Measurements from ENCODE around the gene LRRC59. TPM values are rescaled to one million over a fixed set of nuclear protein-coding genes. Genes with fewer than 3 reads are reported as not detected.

LRRC59 gene
- total and polyA plus RNA-seq, 2 experiments from 2014 or later, result 105 to 121 TPM

- no peaks in the 10 kb centered on the region for H3K9me2 ChIP-seq (replicated peaks; ENCODE audit: insufficient read depth)
- WGBS (ENCODE audit: low lambda C conversion rate, missing lambda C conversion rate), result 99% methylated on average over 3 of the region's 3 CpGs
- H3K36me3 ChIP-seq (replicated peaks; ENCODE audit: insufficient read depth, low read depth), result peaks cover 5% of the 10 kb centered on the region
- H3K4me2 ChIP-seq, result no peak overlapping the region
- no peak overlapping the region for H3K4me3 ChIP-seq
- no peaks in the 10 kb centered on the region for H3K27me3 ChIP-seq
- peaks cover 4% of the 10 kb centered on the region for H3K79me2 ChIP-seq
- H2AFZ ChIP-seq, result no peak overlapping the region
- DNase-seq (ENCODE audit: low spot score), result no peak
- H3K9me3 ChIP-seq (ENCODE audit: low read depth), result no peaks in the 10 kb centered on the region
- no peaks in the 10 kb centered on the region for H3K4me1 ChIP-seq (ENCODE audit: insufficient read depth)
- TF ChIP-seq EZH2 (IDR thresholded peaks at IDR 0.05; ENCODE audit: borderline replicate concordance) (no peak), CTCF (IDR thresholded peaks at IDR 0.05; ENCODE audit: poor library complexity) (no peak), EZH2phosphoT487 (IDR thresholded peaks at IDR 0.05; ENCODE audit: low read depth, severe bottlenecking, unreplicated experiment) (no peak)
- H3K27ac ChIP-seq, result no peak overlapping the region
- peaks cover 3% of the 10 kb centered on the region for H4K20me1 ChIP-seq (ENCODE audit: insufficient read depth, poor library complexity, severe bottlenecking)
Observed at GRCh38 chr17:50386510-50386909, 10.8 kb downstream of the LRRC59 start.

DNA sequence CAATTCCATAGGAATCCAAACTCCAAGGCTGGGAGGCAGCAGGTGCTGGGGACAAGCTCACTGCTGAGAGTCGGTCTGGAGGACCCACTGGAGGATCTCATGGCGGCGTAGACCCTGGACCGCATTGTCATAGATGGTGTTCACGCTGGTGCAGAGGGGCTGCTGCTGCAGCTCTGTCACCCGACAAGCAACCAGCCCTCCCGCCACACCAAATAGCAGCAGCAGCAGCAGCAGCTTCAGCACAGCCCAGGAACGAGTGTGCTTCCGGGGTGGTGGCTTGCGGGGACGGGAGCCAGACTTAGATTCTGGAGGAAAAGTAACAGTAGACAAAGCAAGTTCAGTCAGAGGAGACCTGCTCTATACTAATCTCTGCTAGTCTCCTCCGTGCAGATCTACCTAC, 14.4 kb downstream of the LRRC59 start:
- 93% methylated on average over 12 of the region's 12 CpGs for WGBS (ENCODE audit: low lambda C conversion rate, missing lambda C conversion rate)
- no peaks in the 10 kb centered on the region for H3K79me2 ChIP-seq
- no peaks in the 10 kb centered on the region for H3K9me3 ChIP-seq (ENCODE audit: low read depth)
- H3K4me3 ChIP-seq, result no peak overlapping the region
- no peaks in the 10 kb centered on the region for H3K9me2 ChIP-seq (replicated peaks; ENCODE audit: insufficient read depth)
- H4K20me1 ChIP-seq (ENCODE audit: insufficient read depth, poor library complexity, severe bottlenecking), result no peaks in the 10 kb centered on the region
- no peaks in the 10 kb centered on the region for H3K27me3 ChIP-seq
- TF ChIP-seq CTCF (IDR thresholded peaks at IDR 0.05; ENCODE audit: poor library complexity) (no peak), EZH2phosphoT487 (IDR thresholded peaks at IDR 0.05; ENCODE audit: low read depth, severe bottlenecking, unreplicated experiment) (no peak), EZH2 (IDR thresholded peaks at IDR 0.05; ENCODE audit: borderline replicate concordance) (no peak)
- H3K4me1 ChIP-seq (ENCODE audit: insufficient read depth), result no peaks in the 10 kb centered on the region
- H3K4me2 ChIP-seq, result no peak overlapping the region
- H3K27ac ChIP-seq, result no peak overlapping the region
- H3K36me3 ChIP-seq (replicated peaks; ENCODE audit: insufficient read depth, low read depth), result peaks cover 5% of the 10 kb centered on the region
- H2AFZ ChIP-seq, result no peak overlapping the region
- DNase-seq (ENCODE audit: low spot score), result no peak

GRCh38 chr17:50381920-50382319, 15.4 kb downstream of the LRRC59 start:
- no peaks in the 10 kb centered on the region for H3K79me2 ChIP-seq
- H3K27ac ChIP-seq, result no peak overlapping the region
- H3K4me2 ChIP-seq, result no peak overlapping the region
- TF ChIP-seq EZH2 (IDR thresholded peaks at IDR 0.05; ENCODE audit: borderline replicate concordance), result no peak
- TF ChIP-seq EZH2phosphoT487 (IDR thresholded peaks at IDR 0.05; ENCODE audit: low read depth, severe bottlenecking, unreplicated experiment), result no peak
- no peak for TF ChIP-seq CTCF (IDR thresholded peaks at IDR 0.05; ENCODE audit: poor library complexity)
- H3K4me3 ChIP-seq, result no peak overlapping the region
- no peak overlapping the region for H2AFZ ChIP-seq
- H3K9me3 ChIP-seq (ENCODE audit: low read depth), result no peaks in the 10 kb centered on the region
- DNase-seq (ENCODE audit: low spot score), result no peak
- no peaks in the 10 kb centered on the region for H3K4me1 ChIP-seq (ENCODE audit: insufficient read depth)
- no peaks in the 10 kb centered on the region for H4K20me1 ChIP-seq (ENCODE audit: insufficient read depth, poor library complexity, severe bottlenecking)
- WGBS (ENCODE audit: low lambda C conversion rate, missing lambda C conversion rate), result 82% methylated on average over 3 of the region's 3 CpGs
- H3K9me2 ChIP-seq (replicated peaks; ENCODE audit: insufficient read depth), result no peaks in the 10 kb centered on the region
- no peaks in the 10 kb centered on the region for H3K27me3 ChIP-seq
- H3K36me3 ChIP-seq (replicated peaks; ENCODE audit: insufficient read depth, low read depth), result no peaks in the 10 kb centered on the region
